Smooth muscle cell (in vitro differentiated cells): ENCODE results near the gene ZNF341. TPM values are rescaled to one million over a fixed set of nuclear protein-coding genes. Genes with fewer than 3 reads are reported as not detected.

Experiments used
- DNase-seq: peaks from one replicate; lab custom pipeline; 2025; ENCODE audit not compliant: unreplicated experiment; lab: John Stamatoyannopoulos, UW
- H2AFZ ChIP-seq: fragments of 200-600 bp; sonication (generic); 2 replicates; pipeline ENCODE4 v1.6.0; 2016; ENCODE audit warnings: antibody characterized with exemption, low read depth, mild to moderate bottlenecking
- H3F3A ChIP-seq: fragments of 200-600 bp; sonication (generic); 2 replicates; pipeline ENCODE4 v1.6.0; 2017; ENCODE audit warnings: antibody characterized with exemption, low read depth
- H3K27ac ChIP-seq: fragments of 200-600 bp; sonication (generic); 2 replicates; pipeline ENCODE4 v1.5.1; 2016; ENCODE audit warnings: low read depth, mild to moderate bottlenecking
- H3K27me3 ChIP-seq: fragments of 200-600 bp; sonication (generic); 2 replicates; pipeline ENCODE4 v1.6.1; 2016; ENCODE audit warnings: low read depth, mild to moderate bottlenecking
- H3K36me3 ChIP-seq: fragments of 200-600 bp; sonication (generic); 2 replicates; pipeline ENCODE4 v1.5.1; 2016; ENCODE audit warnings: low read depth
- H3K4me1 ChIP-seq: fragments of 200-600 bp; sonication (generic); 2 replicates; pipeline ENCODE4 v1.5.1; 2016; ENCODE audit warnings: low read depth
- H3K4me2 ChIP-seq: fragments of 200-600 bp; sonication (generic); 2 replicates; pipeline ENCODE4 v1.6.0; 2016; ENCODE audit warnings: mild to moderate bottlenecking
- H3K4me3 ChIP-seq: fragments of 200-600 bp; sonication (generic); 2 replicates; pipeline ENCODE4 v1.5.1; 2016; ENCODE audit warnings: mild to moderate bottlenecking
- H3K79me2 ChIP-seq: fragments of 200-600 bp; sonication (generic); 2 replicates; pipeline ENCODE4 v1.6.0; 2016; ENCODE audit warnings: low read depth, mild to moderate bottlenecking
- H3K9ac ChIP-seq: fragments of 200-600 bp; sonication (generic); 2 replicates; pipeline ENCODE4 v1.6.0; 2016; ENCODE audit warnings: low read depth
- H3K9me3 ChIP-seq: fragments of 200-600 bp; sonication (generic); replicated peaks from 2 replicates; pipeline ENCODE4 v1.5.1; 2016; ENCODE audit warnings: low read depth
- H4K20me1 ChIP-seq: fragments of 200-600 bp; sonication (generic); 2 replicates; pipeline ENCODE4 v1.6.0; 2016; ENCODE audit warnings: low read depth
- CTCF ChIP-seq: fragments of 200-600 bp; sonication (generic); IDR thresholded peaks from 2 replicates; pipeline ENCODE4 v1.5.1; 2017; ENCODE audit warnings: borderline replicate concordance, mild to moderate bottlenecking, antibody characterized with exemption; ENCODE audit not compliant: insufficient read depth, poor library complexity, severe bottlenecking
- WGBS: methylation state at CpG from one replicate; pipeline ENCODE4 v1.1.7; 2016; ENCODE audit warnings: low lambda C conversion rate; 5-methylcytosine and 5-hydroxymethylcytosine counted together
- polyA plus RNA-seq: library from polyadenylated mRNA; unstranded; fragments of >200 nt; fragmentation: Nextera tagmentation; extraction: Ambion mirVana; gene quantifications from 2 replicates; pipeline ENCODE4 v1.2.1, GENCODE V29; 2016
- total RNA-seq: library from RNA; depleted of rRNA; stranded (reverse); fragments of >200 nt; gene quantifications from 2 replicates; pipeline ENCODE4 v1.2.3, GENCODE V29; 2014

Gene ZNF341
- total and polyA plus RNA-seq, 2 experiments from 2014 or later: 1.2 to 2.0 TPM

GRCh38 chr20:33686100-33686983, 45.5 kb upstream of the ZNF341 start, which contains the start of gene E2F1:
TSS of gene E2F1 (minus strand) at chr20:33686385. CDS start at chr20:33686264, 121 bp downstream.
- DNase-seq: peak; percentile 88
- 3% methylated on average over 92 of the region's 101 CpGs for WGBS
- H3K79me2 ChIP-seq: peaks cover 8% of the 10 kb centered on the region
- H3K27me3 ChIP-seq: no peaks in the 10 kb centered on the region
- no peaks in the 10 kb centered on the region for H3K9me3 ChIP-seq
- peaks cover 27% of the 10 kb centered on the region for H3F3A ChIP-seq
- peaks cover 3% of the 10 kb centered on the region for H3K4me1 ChIP-seq
- peak within 1 kb of the TSS; percentile 83 for H2AFZ ChIP-seq
- peak within 1 kb of the TSS; percentile 65 for H3K27ac ChIP-seq
- H4K20me1 ChIP-seq: no peaks in the 10 kb centered on the region
- peak within 1 kb of the TSS; percentile 87 for H3K4me2 ChIP-seq
- H3K4me3 ChIP-seq: peak within 1 kb of the TSS; percentile 52
- peak; percentile 13 for TF ChIP-seq CTCF
- H3K36me3 ChIP-seq: no peaks in the 10 kb centered on the region
- no peak within 1 kb of the TSS for H3K9ac ChIP-seq

- H3K9ac ChIP-seq: no peak overlapping the region
- peak overlapping the region; percentile 83 for H2AFZ ChIP-seq
- H3K27me3 ChIP-seq: no peaks in the 10 kb centered on the region
- DNase-seq: no peak
- no peaks in the 10 kb centered on the region for H3K36me3 ChIP-seq
- no peaks in the 10 kb centered on the region for H4K20me1 ChIP-seq
- peak overlapping the region; percentile 52 for H3K4me3 ChIP-seq
- H3K27ac ChIP-seq: peak overlapping the region; percentile 65
- peaks cover 27% of the 10 kb centered on the region for H3F3A ChIP-seq
- no peaks in the 10 kb centered on the region for H3K9me3 ChIP-seq
- peak overlapping the region; percentile 87 for H3K4me2 ChIP-seq
- 82% methylated on average over 14 of the region's 14 CpGs for WGBS
- TF ChIP-seq CTCF: no peak
- H3K4me1 ChIP-seq: peaks cover 3% of the 10 kb centered on the region
- H3K79me2 ChIP-seq: peaks cover 8% of the 10 kb centered on the region
These were observed 44.8 kb upstream of the ZNF341 start for GRCh38 chr20:33686984-33687366.

GRCh38 chr20:33687370-33687915, 44.4 kb upstream of the ZNF341 start:
- WGBS: 65% methylated on average over 8 of the region's 8 CpGs
- peak overlapping the region; percentile 65 for H3K27ac ChIP-seq
- peaks cover 8% of the 10 kb centered on the region for H3K79me2 ChIP-seq
- no peak for TF ChIP-seq CTCF
- no peak overlapping the region for H3K4me2 ChIP-seq
- peak overlapping the region; percentile 8 for H3K9ac ChIP-seq
- H3K36me3 ChIP-seq: no peaks in the 10 kb centered on the region
- H2AFZ ChIP-seq: no peak overlapping the region
- peaks cover 27% of the 10 kb centered on the region for H3F3A ChIP-seq
- no peak overlapping the region for H3K4me3 ChIP-seq
- no peak for DNase-seq
- H3K4me1 ChIP-seq: peaks cover 3% of the 10 kb centered on the region
- no peaks in the 10 kb centered on the region for H3K27me3 ChIP-seq
- no peaks in the 10 kb centered on the region for H3K9me3 ChIP-seq
- no peaks in the 10 kb centered on the region for H4K20me1 ChIP-seq
